OCI-M2 (cell line): ENCODE measurements around the gene EIF4G3.
"Not testable (repeated sequence)": the region's sequence is repeated elsewhere in the genome, so short reads cannot be mapped to it uniquely, and the experiment has no call there.

Source experiments
- DNase-seq: peaks from one replicate; lab custom pipeline; 2025; ENCODE audit not compliant: unreplicated experiment; lab: John Stamatoyannopoulos, UW

Gene EIF4G3

GRCh38 chr1:20962576-20963258, 214.0 kb downstream of the EIF4G3 start:
- DNase-seq = no peak

- no peak for DNase-seq
Observed at GRCh38 chr1:20958430-20958829, 218.3 kb downstream of the EIF4G3 start.

- no peak for DNase-seq
Observed at GRCh38 chr1:20956272-20956671, 220.4 kb downstream of the EIF4G3 start.

GRCh38 chr1:20950679-20951078, 226.0 kb downstream of the EIF4G3 start:
- DNase-seq = no peak

- no peak for DNase-seq
Observed at GRCh38 chr1:20949871-20950590, 226.7 kb downstream of the EIF4G3 start.

- DNase-seq = no peak
Observed at GRCh38 chr1:20948101-20948500, 228.6 kb downstream of the EIF4G3 start.

GRCh38 chr1:20947409-20947808, 229.3 kb downstream of the EIF4G3 start:
- no peak for DNase-seq

- DNase-seq = no peak
Observed at GRCh38 chr1:20936621-20937020, 240.1 kb downstream of the EIF4G3 start.

- DNase-seq = no peak
Observed at GRCh38 chr1:20936216-20936615, 240.5 kb downstream of the EIF4G3 start.

GRCh38 chr1:20935717-20936116, 241.0 kb downstream of the EIF4G3 start:
- no peak for DNase-seq

- DNase-seq = no peak
Observed at GRCh38 chr1:20932437-20932977, 244.2 kb downstream of the EIF4G3 start.

GRCh38 chr1:20931930-20932436, 244.7 kb downstream of the EIF4G3 start:
- DNase-seq = no peak

GRCh38 chr1:20930427-20930826, 246.3 kb downstream of the EIF4G3 start:
- DNase-seq = no peak

GRCh38 chr1:20928146-20928545, 248.6 kb downstream of the EIF4G3 start:
- DNase-seq = no peak

GRCh38 chr1:20921285-20921684, 255.4 kb downstream of the EIF4G3 start:
- DNase-seq = no peak

- no peak for DNase-seq
Observed at GRCh38 chr1:20913242-20913641, 263.5 kb downstream of the EIF4G3 start.

GRCh38 chr1:20907526-20907925, 269.2 kb downstream of the EIF4G3 start:
- DNase-seq = not testable (repeated sequence)

GRCh38 chr1:20903437-20903836, 273.3 kb downstream of the EIF4G3 start:
- no peak for DNase-seq

GRCh38 chr1:20900056-20900455, 276.6 kb downstream of the EIF4G3 start:
- DNase-seq = no peak

GRCh38 chr1:20899154-20899972, 277.3 kb downstream of the EIF4G3 start:
- DNase-seq = no peak

GRCh38 chr1:20896826-20897225, 279.9 kb downstream of the EIF4G3 start:
- no peak for DNase-seq
